ENCODE data around the gene DNAH14.
"Not testable (repeated sequence)": the region's sequence is repeated elsewhere in the genome, so short reads cannot be mapped to it uniquely, and the experiment has no call there.

Gene DNAH14

DNA sequence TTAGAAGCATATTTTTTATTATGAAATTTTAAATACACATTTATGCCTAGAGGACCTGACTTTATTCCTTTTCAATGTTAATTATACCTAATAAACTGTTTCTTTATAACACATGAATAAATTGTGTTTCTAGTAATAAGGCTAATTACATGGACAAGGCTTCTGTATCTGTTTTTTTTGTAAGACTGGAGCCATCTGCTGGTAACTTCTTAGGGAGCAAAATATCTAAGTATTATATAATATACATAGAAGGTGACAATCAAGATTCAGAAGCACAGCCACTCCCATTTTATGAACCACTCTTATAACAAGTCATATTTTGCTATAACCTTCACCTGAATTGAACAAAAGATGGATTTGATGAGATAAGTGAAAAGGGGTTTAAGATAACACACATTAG, 414.1 kb downstream of the DNAH14 start:
- DNase-seq (ENCODE audit: low read depth in 2 of 2) = no peak

DNA sequence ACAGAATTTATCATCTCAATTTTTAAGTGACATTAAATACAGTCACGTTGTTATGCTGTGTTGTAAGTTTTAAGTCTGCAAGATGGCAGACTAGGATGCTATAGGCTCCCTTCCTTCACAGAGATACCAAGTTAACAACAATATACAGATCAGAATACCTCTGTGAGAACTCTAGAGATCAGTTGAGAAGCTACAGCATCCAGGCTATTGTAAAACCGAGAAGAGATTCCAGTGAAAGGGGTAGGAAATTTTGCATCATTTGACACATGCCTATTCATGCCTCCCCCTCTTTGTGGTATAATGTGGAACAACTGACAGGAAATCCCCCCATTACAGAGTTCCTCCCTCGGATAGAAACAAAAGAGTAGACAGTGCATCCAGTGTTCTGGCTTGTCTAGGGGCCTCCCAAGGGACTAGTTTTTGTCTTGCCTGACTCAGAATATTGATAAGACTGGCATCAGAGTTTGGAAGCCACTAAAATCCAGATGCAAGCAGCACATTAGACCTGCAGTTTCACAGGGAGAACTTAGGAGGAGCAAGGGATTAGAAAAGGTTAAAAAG, 417.7 kb downstream of the DNAH14 start:
- no peak for DNase-seq (ENCODE audit: low read depth in 2 of 2)

DNA sequence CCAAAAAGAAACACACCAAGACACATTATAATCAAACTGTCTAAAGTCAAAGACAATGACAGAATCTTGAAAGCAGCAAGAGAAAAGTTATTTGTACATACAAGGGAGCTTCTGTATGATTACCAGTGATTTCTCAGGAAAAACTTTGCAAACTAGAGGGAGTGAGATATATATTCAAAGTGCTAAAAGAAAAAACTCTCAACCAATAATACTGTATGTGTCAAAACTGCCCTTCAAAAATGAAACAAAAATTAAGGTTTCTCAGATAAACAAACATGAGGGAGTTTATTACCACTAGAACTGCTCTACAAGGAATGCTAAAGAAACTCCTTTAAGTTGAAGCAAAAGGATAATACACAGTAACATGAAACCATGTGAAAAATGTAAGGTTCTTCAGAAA, 418.9 kb downstream of the DNAH14 start:
- no peak for DNase-seq (ENCODE audit: low read depth in 2 of 2)

DNA sequence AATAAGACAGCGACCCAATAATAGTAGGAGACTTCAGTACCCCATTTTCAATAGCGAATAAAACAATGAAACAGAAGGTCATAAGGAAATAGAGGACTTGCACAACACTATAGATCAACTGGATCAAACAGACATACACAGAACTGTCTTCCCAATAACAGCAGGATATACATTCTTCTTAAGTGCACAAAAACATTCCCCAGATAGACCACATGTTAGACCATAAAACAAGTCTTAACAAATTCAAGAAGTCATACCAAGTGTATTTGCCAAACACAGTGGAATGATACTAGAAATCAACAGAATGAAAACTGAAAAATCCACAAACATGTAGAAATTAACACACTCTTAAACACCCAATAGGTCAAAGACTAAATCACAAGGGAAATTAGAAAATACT, 420.4 kb downstream of the DNAH14 start:
- DNase-seq (ENCODE audit: low read depth in 2 of 2) = no peak

DNA sequence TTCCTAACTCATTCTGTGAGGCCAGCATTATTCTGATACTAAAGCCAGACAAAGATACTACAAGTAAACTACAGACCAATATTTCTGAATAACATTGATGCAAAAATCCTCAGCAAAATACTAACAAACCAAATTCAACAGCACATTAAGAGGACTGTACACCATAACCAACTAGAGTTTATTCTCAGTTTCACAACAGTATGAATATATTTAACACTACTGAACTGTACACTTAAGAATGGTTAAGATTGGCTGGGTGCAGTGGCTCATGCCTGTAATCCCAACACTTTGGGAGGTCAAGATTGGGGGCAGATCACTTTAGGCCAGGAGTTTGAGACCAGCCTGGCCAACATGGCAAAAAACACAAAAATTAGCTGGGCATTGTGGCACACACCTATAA, 421.4 kb downstream of the DNAH14 start:
- DNase-seq (ENCODE audit: low read depth in 2 of 2) = no peak

DNA sequence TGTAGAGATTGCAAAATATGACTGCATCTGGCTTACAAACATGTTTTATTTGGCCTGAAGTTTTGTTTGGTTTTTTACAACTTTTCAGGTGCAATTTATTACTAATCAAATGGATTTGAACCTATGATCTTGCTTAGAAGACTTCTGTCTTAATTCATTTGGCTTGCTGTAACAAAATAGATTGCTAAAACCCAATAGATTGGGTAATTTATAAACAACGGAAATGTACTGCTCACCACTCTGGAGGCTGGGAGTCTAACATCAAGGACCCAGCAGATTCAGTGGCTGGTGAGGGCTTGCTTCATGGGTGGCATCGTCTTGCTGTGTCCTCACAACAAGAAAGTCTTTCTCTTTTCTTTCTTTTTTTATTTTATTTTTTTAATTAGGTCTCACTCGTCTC, 425.4 kb downstream of the DNAH14 start:
- DNase-seq (ENCODE audit: low read depth in 2 of 2) = no peak

DNA sequence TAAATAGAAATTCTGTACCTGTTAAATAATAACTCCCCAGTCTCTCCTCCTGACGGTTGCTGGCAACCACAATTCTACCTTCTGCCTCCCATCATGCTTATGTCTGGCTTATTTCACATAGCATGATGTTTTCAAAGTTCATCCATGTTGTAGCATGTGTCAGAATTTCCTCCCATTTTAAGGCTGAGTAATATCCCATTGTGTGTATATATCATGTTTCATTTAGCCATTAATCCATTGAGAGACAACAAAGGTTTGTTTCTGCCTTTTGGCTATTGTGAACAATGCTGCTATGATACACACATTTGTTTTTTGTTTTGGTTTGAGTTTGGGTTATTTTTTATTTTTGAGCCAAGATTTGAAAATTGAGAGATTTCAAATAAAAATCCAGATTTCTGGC, 426.4 kb downstream of the DNAH14 start:
- DNase-seq (ENCODE audit: low read depth in 2 of 2) = no peak

DNA sequence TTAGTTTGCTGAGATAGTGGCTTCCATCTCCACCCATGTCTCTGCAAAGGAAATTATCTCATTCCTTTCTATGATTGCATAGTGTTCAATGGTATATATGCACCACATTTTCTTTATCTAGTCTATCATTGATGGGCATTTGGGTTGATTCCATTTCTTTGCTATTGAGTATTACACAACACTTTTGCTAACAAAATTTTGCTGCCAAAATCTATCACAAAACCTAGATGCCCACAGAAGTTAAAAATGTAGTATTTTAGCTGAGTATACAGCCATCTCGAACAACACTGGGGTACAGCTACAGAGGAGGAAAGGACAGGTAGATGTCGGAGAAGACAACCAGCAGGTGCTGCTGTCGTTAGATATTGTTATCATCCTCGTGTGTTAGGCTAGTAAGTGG, 430.6 kb downstream of the DNAH14 start:
- no peak for DNase-seq (ENCODE audit: low read depth in 2 of 2)

DNA sequence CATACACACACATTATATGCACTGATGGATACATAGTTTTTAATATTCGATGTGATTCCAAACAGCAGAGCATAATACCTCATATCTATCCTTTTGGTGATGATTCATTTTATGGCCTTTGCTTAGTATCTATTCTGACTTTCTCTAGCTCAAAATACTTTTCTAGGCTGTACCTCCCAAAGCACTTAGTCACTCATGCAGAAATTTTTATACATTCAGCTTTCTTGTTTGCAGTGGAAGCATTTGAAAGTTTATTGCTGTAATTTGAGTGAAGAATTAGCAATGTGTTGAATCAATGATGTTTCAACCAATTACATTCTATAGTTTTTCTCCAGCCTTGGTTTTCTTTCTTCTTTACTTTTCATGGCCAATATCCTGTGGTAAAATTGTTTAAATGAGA, 431.7 kb downstream of the DNAH14 start:
- DNase-seq (ENCODE audit: low read depth in 2 of 2) = no peak

DNA sequence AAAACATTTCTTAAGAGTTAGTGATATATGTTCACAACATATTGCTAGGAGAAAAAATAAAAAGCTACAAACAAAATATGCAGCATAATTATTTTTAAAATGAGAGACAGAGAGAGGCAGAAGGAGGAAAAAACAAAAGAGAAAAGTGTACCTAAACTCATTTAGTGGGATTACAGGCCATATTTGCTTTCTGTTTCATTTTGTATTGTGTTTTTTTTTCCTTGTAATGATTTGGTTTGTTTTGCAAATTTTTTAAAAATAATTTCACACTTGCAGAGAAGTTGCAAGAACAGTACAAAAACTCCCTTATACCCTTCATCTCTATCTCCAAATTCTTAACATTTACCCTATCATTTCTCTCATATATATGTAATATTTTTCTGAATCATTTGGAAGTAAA, 433.3 kb downstream of the DNAH14 start:
- DNase-seq (ENCODE audit: low read depth in 2 of 2) = no peak

DNA sequence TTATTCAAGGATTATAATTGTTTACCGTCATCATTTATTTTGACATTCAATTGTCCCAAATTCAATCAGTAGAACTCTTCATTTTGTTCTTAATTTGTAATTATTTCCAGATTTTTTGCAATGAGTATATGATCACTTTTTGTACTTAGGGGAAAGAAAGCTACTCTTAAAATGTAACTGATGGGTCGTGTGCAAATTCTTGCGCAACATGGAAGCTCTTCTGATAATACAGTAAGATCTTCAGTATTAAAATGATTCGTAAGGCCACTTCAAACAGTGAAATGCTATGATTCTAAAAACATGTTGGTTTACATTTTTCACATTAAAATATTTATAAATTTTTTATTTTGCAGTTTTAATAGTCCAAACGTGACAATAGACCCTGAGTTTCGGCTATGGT, 435.0 kb downstream of the DNAH14 start:
- DNase-seq (ENCODE audit: low read depth in 2 of 2) = no peak

DNA sequence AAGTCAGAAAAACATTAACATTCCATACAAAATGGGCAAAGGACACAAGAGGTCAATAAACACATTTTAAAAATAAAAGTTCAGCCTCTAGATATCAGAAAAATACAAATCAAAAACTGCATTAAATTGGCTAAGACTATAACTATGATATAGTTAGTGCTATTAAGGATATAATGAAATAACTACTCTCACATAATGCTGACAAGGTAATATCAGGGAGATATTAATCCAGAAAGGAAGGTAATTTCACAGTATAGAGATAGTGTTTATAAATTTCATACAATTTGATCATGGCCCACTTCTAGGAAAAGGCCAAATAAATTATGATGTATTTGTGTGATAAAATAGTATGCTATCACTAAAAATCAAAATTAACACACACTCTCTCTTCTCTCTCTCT, 436.5 kb downstream of the DNAH14 start:
- no peak for DNase-seq (ENCODE audit: low read depth in 2 of 2)

DNA sequence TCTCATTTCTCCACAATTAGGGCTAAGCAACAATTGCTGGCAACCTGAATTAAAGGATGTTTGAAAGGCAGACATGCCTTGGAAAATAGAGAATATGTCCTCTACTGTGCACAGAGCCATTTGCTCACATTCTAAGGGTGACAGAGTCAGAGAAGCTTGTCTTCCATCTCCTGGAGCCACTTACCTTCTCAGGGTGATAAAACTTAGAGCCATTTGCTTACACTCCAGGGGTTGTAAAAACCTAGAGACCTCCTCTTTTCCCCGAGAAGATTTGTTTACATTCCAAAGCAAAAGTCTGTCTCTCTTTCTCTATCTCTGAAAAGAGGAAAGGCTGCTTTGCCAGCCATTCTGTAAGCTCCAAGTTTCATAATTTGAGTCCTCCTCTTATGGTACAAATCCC, 437.1 kb downstream of the DNAH14 start:
- DNase-seq (ENCODE audit: low read depth in 2 of 2) = no peak

DNA sequence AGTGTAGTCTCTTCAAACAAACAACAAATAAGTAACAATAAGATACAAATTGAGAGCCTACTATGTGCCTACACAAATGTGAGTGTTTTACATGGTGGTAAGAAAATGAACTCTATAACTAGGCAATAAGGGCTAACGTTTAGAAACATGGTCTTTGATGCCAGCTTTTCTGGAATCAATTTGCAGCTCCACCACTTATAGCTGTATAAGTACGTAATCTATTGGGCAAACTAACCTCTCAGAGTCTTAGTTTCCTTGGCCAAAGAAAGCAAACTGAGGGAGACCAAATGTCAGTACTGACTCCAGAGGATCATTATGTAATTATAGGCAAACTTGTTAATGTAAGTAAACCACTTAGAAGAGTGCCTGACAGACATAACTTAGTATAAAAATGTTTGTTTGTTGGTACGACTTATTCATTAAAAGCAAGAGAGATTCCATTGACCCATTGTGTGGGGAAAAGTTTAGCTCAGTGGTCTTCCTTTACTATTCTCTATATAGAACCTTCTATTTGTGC, 438.6 kb downstream of the DNAH14 start:
- no peak for DNase-seq (ENCODE audit: low read depth in 2 of 2)

DNA sequence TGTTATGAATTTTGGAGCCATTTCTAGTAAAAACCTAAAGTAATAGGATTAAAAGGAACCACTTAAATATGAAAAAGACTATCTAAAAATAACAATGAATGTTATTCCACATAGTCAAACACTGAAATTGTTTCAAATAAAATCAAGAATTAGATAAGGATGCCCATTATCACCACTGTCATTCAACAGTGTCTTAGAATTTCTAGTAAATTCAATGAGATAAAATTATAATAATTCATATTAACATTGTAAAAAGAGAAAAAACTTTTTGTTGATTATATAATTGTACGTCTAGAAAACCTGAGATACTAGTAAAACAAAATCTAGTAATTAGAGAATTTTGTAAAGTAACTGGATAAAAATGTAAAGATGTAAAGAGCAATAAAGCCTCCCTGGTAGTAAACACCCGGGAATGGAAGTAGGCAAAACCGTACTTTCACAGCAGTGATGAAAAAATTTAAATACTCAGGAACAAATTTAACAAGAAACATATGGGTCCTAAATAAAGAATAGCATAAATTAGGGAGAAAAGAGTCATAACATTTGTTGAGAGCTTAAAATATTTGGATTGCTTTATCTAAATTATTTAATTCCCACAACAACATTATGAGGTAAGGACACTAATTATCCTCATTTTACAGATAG, 442.0 kb downstream of the DNAH14 start:
- no peak for DNase-seq (ENCODE audit: low read depth in 2 of 2)

DNA sequence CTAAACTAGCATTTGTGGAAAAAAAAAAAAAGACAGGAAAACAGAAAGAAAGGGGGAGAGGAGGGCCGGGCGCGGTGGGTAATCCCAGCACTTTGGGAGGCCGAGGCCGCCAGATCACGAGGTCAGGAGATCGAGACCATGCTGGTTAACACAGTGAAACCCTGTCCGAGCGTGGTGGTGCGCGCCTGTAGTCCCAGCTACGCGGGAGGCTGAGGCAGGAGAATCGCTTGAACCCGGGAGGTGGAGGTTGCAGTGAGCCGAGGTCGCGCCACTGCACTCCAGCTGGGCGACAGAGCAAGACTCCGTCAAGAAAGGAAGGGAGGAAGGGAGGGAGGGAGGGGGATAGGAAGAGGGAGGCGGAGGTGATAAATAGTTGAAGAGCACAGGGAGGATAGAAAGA, 443.7 kb downstream of the DNAH14 start:
- no peak for DNase-seq (ENCODE audit: low read depth in 2 of 2)

DNA sequence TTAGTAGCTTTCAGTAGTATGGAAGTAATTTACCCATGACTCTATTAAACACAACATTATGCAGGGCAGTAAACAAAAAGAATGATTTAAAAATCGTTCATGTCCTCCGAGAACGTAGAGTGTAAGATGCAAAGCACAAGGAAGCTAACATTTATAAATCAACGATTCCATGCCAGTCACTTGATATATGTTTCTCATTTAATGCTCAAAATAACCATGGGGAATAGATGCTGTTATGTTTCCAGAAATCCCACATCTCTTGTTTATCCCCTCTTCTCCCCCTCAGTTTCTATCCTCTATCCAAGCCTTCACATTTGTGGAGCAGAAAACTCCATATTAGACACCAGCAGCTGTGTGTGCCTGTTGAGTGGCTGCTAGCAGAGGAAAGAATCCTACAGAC, 445.5 kb downstream of the DNAH14 start:
- DNase-seq (ENCODE audit: low read depth in 2 of 2) = no peak

DNA sequence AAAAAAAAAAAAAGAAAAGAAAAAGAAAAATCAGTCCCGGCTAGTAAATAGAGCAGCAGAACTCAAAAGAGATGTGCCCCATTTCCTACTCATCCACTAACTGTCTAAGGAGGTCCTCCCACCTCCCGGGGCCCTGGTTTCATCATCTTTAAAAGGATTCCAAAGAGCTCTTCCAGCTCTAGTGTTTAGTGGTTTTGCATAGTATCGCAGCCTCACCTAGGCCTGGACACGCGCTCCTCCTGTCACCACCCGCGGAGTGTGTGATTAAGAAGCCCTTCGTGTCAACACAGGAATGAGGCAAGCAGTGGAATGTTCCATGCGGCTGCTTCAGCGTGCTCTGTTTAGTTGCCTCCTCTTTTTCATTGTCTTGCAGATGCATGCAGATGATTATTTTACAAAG, 449.4 kb downstream of the DNAH14 start:
- no peak for DNase-seq (ENCODE audit: low read depth in 2 of 2)

DNA sequence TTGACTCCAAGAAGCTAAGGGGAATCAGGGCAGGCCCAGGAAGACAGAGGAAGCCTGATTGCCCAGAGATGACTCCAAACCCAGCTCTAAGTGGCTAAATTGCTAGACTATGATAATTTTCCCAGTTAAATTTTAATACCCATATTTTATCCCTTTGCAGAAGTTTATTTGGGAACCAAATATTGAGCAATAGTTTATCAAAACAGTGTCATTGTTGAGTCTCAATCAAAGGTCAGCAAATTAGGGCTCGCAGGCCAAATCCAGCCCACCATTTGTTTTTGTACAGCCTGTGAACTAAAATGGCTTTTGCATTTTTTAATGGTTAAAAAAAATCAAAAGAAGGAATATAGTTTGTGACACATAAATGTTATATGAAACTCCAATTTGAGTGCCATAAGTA, 451.2 kb downstream of the DNAH14 start:
- DNase-seq (ENCODE audit: low read depth in 2 of 2) = no peak

DNA sequence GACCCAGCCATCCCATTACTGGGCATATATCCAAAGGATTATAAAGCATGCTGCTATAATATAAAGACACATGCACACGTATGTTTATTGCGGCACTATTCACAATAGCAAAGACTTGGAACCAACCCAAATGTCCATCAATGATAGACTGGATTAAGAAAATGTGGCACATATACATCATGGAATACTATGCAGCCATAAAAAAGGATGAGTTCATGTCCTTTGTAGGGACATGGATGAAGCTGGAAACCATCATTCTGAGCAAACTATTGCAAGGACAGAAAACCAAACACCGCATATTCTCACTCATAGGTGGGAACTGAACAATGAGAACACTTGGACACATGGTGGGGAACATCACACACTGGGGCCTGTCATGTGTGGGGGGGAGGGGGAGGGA, 457.4 kb downstream of the DNAH14 start:
- not testable (repeated sequence) for DNase-seq (ENCODE audit: low read depth in 2 of 2)

DNA sequence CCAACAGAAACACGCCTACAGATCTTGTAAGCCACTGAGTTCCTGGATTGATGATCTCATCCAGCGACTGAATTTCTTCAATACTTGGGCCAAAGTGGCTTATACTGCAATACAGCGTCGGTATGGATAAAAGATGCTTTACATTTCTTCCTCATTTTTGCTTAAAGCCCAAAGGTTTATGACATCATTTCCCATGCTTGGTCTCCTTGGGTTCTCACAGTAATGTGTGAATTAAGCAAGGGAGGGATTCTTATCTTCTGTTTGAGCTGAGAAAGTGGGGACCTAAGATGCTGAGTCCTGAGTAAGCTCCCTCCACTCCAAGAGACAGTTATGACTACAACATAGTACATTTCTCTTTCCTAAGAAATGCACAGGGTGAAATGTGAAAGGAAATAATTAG, 458.9 kb downstream of the DNAH14 start:
- DNase-seq (ENCODE audit: low read depth in 2 of 2) = no peak

DNA sequence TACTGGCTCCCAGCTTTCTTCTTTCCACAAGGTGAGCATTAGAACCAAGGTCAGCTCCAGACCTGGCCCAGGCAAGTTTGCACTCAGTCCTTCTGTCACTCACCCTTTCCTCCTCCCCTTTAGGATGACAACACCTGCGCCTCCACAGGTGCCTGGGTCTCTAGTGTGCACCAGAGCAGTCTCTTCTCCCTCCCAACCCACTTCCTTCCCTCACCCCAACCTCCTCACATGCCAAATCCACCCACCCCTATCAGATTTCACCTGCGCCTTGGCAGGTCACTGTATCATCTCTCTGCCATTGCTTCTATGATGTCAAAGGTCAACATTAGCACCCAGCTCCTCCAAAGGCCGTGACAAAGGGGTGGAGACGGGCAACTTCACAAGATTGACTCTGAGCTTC, 460.4 kb downstream of the DNAH14 start:
- no peak for DNase-seq (ENCODE audit: low read depth in 2 of 2)

DNA sequence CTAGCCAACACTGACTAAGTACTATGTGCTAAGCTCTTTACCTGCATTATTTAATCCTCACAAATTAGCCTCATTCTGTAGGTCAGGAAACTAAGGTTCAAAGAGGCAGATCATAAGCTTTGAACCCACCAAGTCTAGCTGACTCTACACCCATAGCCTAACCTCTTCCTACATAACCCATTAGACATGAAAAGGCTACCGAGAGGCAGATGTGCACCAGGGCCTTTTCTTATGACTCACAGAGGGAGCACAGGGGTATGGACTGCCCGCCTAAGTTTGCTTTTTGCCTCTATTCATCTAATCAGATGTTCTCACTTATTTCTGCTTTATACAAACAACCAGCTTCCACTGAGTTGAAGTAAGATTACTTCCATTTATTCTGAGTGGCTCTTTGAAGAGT, 466.9 kb downstream of the DNAH14 start:
- DNase-seq (ENCODE audit: low read depth in 2 of 2) = no peak

DNA sequence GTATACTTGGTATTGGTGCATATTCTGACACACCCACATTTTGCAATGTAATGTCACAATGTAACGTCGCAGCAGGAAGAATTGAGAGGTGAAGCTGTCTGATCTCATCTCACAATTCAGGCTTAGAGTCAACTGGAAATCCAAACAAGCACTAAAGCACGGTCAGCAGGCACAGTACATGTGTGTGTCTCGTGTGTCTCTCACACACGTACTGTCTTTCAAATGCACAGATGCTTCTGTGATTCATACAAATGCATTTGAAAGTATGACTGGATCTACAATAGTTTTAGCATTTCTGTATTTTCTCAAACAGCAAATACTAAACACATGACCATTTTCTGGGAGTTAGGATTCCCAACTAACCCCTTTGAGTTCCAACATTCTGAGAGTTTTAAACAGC, 471.5 kb downstream of the DNAH14 start:
- DNase-seq (ENCODE audit: low read depth in 2 of 2) = no peak

Data from stimulated activated CD8-positive, alpha-beta memory T cell treated with anti-CD3 and anti-CD28 coated beads, Interleukin-2, amount 100 ng/mL, for 1 hour (primary cell).